ENCODE measurements around the gene TRIL. TPM values are rescaled to one million over a fixed set of nuclear protein-coding genes. Genes with fewer than 3 reads are reported as not detected.

TRIL gene
- total and polyA plus RNA-seq, 2 of the 13 experiments (the other 11 are each of a cell fraction or from before 2014, with no cell fraction given) = 0.18 to 0.40 TPM

DNA sequence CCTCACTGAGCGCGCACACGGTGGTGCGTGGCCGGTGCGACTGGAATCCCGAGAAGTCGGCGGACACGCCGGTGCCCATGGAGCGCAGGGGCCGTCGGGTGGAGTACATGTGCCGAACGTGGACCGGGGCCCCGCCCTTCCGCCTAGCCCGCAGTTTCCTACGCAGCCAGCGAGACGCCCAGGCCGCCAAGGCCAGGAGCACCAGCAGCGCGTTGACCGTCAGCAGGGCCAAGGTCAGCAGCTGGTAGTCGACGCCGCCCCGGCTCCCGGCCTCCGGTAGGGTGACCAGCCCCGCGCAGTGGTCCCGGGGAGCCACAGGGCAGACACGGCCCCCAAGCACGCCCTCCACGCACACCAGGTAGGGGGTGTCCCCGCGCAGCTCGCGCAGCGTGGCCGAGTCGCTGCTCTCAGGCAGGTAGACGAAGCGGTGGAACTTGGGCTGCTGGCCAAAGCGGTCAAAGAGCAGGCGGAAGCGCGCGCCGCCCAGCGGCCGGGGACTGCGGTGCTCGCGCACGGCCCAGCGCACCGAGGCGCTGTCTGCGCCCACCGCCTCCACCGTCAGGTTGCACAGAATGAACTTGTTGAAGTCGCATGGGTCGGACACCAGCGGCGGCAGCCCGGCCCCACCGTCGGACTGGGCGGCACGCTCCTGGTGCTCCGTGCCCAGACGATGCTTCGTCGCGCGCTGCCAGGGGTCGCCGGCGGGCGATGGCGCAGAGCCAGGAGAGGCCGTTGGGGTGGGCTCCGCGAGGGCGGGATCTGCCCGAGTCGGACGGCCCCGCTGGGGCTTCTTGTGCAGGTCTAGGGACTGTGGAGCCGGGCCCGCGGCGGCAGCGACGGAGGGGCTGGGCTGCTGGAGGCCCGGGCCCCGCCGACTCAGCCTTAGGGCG lies 2.2 kb downstream of the TRIL start (continued):
- TF ChIP-seq HHEX (CRISPR knock-in tag; IDR thresholded peaks at IDR 0.05) (no peak), GABPA (IDR thresholded peaks at IDR 0.05; ENCODE audit: low read depth, low read length) (no peak), GABPA (CRISPR knock-in tag; IDR thresholded peaks at IDR 0.05; ENCODE audit: low read depth) (peak; percentile 32; the same call in 1 of the 2 replicates), ZZZ3 (CRISPR knock-in tag; IDR thresholded peaks at IDR 0.05; ENCODE audit: borderline replicate concordance) (peak; percentile 82; the same call in 1 of the 2 replicates), SCMH1 (CRISPR knock-in tag; IDR thresholded peaks at IDR 0.05; ENCODE audit: borderline replicate concordance) (no peak), ZNF431 (CRISPR knock-in tag; IDR thresholded peaks at IDR 0.05; ENCODE audit: borderline replicate concordance, low read depth) (no peak; the same call in 1 of the 2 replicates), ZNF335 (CRISPR knock-in tag; IDR thresholded peaks at IDR 0.05) (no peak), MTF2 (CRISPR knock-in tag; IDR thresholded peaks at IDR 0.05; ENCODE audit: borderline replicate concordance) (peak; percentile 98), ARID2 (CRISPR knock-in tag; IDR thresholded peaks at IDR 0.05; ENCODE audit: borderline replicate concordance) (peak; percentile 72; the same call in 1 of the 2 replicates), MYC (CRISPR knock-in tag; IDR thresholded peaks at IDR 0.05; ENCODE audit: borderline replicate concordance) (peak; percentile 93), GATAD2A (CRISPR knock-in tag; IDR thresholded peaks at IDR 0.05) (peak; percentile 67)
- TF ChIP-seq, protein P1, sequence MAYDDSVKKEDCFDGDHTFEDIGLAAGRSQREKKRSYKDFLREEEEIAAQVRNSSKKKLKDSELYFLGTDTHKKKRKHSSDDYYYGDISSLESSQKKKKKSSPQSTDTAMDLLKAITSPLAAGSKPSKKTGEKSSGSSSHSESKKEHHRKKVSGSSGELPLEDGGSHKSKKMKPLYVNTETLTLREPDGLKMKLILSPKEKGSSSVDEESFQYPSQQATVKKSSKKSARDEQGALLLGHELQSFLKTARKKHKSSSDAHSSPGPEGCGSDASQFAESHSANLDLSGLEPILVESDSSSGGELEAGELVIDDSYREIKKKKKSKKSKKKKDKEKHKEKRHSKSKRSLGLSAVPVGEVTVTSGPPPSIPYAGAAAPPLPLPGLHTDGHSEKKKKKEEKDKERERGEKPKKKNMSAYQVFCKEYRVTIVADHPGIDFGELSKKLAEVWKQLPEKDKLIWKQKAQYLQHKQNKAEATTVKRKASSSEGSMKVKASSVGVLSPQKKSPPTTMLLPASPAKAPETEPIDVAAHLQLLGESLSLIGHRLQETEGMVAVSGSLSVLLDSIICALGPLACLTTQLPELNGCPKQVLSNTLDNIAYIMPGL (CRISPR knock-in tag; IDR thresholded peaks at IDR 0.05; ENCODE audit: borderline replicate concordance in 1 of 2, low read depth in 1 of 2) = peak; percentile 99 to 100
- TF ChIP-seq, protein P2, sequence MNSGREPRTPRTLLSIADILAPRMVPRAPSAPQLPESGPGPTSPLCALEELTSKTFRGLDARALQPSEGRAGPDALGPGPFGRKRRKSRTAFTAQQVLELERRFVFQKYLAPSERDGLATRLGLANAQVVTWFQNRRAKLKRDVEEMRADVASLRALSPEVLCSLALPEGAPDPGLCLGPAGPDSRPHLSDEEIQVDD (CRISPR knock-in tag; IDR thresholded peaks at IDR 0.05; ENCODE audit: borderline replicate concordance) = peak; percentile 92; the same call in 1 of the 2 replicates
- TF ChIP-seq, protein P3, sequence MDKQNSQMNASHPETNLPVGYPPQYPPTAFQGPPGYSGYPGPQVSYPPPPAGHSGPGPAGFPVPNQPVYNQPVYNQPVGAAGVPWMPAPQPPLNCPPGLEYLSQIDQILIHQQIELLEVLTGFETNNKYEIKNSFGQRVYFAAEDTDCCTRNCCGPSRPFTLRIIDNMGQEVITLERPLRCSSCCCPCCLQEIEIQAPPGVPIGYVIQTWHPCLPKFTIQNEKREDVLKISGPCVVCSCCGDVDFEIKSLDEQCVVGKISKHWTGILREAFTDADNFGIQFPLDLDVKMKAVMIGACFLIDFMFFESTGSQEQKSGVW (CRISPR knock-in tag; IDR thresholded peaks at IDR 0.05; ENCODE audit: borderline replicate concordance) = no peak
- TF ChIP-seq, protein P4, sequence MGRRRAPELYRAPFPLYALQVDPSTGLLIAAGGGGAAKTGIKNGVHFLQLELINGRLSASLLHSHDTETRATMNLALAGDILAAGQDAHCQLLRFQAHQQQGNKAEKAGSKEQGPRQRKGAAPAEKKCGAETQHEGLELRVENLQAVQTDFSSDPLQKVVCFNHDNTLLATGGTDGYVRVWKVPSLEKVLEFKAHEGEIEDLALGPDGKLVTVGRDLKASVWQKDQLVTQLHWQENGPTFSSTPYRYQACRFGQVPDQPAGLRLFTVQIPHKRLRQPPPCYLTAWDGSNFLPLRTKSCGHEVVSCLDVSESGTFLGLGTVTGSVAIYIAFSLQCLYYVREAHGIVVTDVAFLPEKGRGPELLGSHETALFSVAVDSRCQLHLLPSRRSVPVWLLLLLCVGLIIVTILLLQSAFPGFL (CRISPR knock-in tag; IDR thresholded peaks at IDR 0.05) = no peak
- TF ChIP-seq, protein P5, sequence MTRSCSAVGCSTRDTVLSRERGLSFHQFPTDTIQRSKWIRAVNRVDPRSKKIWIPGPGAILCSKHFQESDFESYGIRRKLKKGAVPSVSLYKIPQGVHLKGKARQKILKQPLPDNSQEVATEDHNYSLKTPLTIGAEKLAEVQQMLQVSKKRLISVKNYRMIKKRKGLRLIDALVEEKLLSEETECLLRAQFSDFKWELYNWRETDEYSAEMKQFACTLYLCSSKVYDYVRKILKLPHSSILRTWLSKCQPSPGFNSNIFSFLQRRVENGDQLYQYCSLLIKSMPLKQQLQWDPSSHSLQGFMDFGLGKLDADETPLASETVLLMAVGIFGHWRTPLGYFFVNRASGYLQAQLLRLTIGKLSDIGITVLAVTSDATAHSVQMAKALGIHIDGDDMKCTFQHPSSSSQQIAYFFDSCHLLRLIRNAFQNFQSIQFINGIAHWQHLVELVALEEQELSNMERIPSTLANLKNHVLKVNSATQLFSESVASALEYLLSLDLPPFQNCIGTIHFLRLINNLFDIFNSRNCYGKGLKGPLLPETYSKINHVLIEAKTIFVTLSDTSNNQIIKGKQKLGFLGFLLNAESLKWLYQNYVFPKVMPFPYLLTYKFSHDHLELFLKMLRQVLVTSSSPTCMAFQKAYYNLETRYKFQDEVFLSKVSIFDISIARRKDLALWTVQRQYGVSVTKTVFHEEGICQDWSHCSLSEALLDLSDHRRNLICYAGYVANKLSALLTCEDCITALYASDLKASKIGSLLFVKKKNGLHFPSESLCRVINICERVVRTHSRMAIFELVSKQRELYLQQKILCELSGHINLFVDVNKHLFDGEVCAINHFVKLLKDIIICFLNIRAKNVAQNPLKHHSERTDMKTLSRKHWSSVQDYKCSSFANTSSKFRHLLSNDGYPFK (CRISPR knock-in tag; IDR thresholded peaks at IDR 0.05; ENCODE audit: borderline replicate concordance) = peak; percentile 72; the same call in 1 of the 2 replicates
- TF ChIP-seq, protein P6, sequence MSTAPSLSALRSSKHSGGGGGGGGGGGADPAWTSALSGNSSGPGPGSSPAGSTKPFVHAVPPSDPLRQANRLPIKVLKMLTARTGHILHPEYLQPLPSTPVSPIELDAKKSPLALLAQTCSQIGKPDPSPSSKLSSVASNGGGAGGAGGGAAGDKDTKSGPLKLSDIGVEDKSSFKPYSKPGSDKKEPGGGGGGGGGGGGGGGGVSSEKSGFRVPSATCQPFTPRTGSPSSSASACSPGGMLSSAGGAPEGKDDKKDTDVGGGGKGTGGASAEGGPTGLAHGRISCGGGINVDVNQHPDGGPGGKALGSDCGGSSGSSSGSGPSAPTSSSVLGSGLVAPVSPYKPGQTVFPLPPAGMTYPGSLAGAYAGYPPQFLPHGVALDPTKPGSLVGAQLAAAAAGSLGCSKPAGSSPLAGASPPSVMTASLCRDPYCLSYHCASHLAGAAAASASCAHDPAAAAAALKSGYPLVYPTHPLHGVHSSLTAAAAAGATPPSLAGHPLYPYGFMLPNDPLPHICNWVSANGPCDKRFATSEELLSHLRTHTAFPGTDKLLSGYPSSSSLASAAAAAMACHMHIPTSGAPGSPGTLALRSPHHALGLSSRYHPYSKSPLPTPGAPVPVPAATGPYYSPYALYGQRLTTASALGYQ (CRISPR knock-in tag; IDR thresholded peaks at IDR 0.05) = peak; percentile 71; the same call in 1 of the 2 replicates

Measured in HepG2 (cell line).